Measurements from ENCODE around the gene TMEM127. TPM values are rescaled to one million over a fixed set of nuclear protein-coding genes. Genes with fewer than 3 reads are reported as not detected.

TMEM127 gene
- total RNA-seq (2022; extraction: Qiagen RNA extraction; ENCODE audit: low read depth): 30.8 to 52.8 TPM (median 47.3 TPM) in 5 replicates

GRCh38 chr2:96265840-96266679, at the start of gene TMEM127, which contains the start of gene CIAO1:
Gene TMEM127, minus strand, starts transcription at chr2:96265997. Its CDS starts 616 bp downstream, at chr2:96265381.
Gene CIAO1, plus strand, starts transcription at chr2:96266225. Its CDS starts 126 bp downstream, at chr2:96266351.

DNA sequence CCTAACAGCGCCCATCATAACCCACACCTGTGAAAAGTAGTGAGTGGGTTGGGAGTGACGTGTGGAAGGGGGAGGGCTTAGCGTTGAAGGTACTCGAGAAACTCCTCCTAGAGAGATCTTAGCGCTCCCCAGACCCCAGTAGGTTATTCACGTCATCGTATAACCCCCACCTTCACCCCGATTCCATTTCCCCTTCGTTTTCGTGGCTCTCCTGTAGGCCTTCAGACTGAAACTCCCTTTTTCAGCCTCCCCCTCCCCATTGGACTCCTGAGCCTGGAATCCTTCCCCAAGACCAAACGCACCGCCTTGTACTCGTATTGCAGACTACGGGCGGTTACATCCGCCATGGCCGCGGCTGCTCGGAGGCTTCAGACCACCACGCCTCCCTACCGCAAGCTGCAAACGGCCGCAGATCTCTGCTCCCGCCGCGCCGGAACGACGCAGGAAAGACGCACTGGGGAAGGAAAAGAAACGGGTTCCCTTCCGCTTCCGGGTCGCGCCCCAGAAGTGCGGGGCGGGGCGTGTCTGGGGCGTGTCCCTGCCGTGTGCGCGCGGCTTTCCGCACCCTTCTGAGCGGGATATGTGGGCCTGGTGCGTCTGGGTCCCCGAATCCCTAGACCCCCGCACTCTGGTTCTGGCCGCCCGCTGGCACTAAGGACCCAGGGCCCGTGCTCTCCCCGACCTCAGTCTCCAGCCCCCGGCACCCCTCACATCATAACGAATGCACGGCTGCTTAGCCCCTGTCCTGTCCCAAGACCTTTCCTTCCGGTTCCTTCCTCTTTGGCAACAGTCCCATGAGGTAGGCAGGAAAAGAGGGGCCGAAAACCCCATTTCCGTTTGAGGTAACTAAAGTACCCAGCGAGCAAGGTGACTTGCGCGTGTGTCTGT, 39.5 kb upstream of the TMEM127 start, which contains the start of gene SNRNP200:
Gene SNRNP200 (minus strand): TSS at position 456 of the 888 bp plus-strand sequence. CDS start 109 bp downstream, at position 347.

DNA sequence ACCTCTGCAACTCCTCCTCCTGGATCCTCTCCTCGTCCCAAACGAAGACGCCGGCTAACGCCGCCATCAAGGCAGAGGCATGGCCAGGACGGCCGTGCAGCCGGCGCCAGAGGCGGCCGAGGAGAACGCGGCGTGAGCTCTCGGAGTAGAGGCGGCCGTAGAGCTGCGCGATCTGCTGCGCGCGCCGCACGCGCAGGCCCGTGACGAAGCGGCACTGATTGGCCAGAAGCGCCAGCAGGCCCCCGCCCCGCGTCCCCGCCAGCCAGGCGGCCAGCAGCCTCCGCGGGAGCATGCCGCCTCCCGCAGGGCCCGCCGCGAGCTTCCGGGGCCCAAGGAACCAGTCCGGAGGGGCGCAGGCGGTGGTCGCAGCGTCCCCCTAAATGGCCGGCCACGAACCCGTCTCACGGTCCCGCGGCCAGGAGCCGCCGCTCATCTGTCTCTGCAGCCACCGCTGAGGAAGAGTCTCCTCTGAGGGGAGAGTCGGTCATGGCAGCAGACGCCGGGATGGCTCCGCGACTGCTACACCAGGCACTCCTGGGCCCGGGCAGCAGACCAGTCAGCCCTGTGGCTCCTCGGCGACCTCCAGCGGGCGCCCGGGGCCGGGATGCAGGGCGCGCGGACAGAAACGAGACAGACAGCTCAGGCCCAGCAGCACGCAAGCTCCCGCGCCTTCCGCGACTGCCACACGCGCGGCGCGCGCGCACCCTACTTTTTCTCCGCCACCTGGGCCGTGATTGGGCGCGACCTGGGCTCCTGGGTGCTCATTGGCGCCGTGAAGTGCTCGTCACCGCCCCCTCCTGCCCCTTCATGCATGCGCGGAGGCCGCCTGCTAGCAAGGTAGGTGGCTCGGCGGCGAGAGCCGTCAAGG, 57.4 kb downstream of the TMEM127 start, which contains the start of gene STARD7:
Gene STARD7 (minus strand): TSS at position 685 of the 868 bp plus-strand sequence. CDS start 393 bp downstream, at position 292.

Other genes starting within 250 kb of the TMEM127 start
- gene GPAT2, start 231.1 kb downstream of the TMEM127 start, total RNA-seq (2022; extraction: Qiagen RNA extraction; ENCODE audit: low read depth): not detected in 5 replicates
- gene ADRA2B, start 149.4 kb downstream of the TMEM127 start, total RNA-seq (2022; extraction: Qiagen RNA extraction; ENCODE audit: low read depth): 0.04 to 0.06 TPM in 2 of 5 replicates, not detected in the others
- gene ASTL, start 127.5 kb downstream of the TMEM127 start, total RNA-seq (2022; extraction: Qiagen RNA extraction; ENCODE audit: low read depth): not detected in 5 replicates
- gene DUSP2, start 120.6 kb downstream of the TMEM127 start, total RNA-seq (2022; extraction: Qiagen RNA extraction; ENCODE audit: low read depth): 0.22 to 0.56 TPM (median 0.54 TPM) in 4 of 5 replicates, not detected in the other
- 83.5 to 103 TPM (median 95.6 TPM) in 5 replicates for gene STARD7, start 57.2 kb downstream of the TMEM127 start, total RNA-seq (2022; extraction: Qiagen RNA extraction; ENCODE audit: low read depth)
- gene CIAO1, start 228 bp upstream of the TMEM127 start, total RNA-seq (2022; extraction: Qiagen RNA extraction; ENCODE audit: low read depth): 54.5 to 92.9 TPM (median 87.8 TPM) in 5 replicates
- 91.2 to 133 TPM (median 126 TPM) in 5 replicates for gene SNRNP200, start 39.5 kb upstream of the TMEM127 start, total RNA-seq (2022; extraction: Qiagen RNA extraction; ENCODE audit: low read depth)
- not detected in 5 replicates for gene ITPRIPL1, start 59.3 kb upstream of the TMEM127 start, total RNA-seq (2022; extraction: Qiagen RNA extraction; ENCODE audit: low read depth)
- 39.9 to 46.3 TPM (median 43.7 TPM) in 5 replicates for gene NCAPH, start 69.8 kb upstream of the TMEM127 start, total RNA-seq (2022; extraction: Qiagen RNA extraction; ENCODE audit: low read depth)
- gene NEURL3, start 239.4 kb upstream of the TMEM127 start, total RNA-seq (2022; extraction: Qiagen RNA extraction; ENCODE audit: low read depth): 0.82 to 1.2 TPM (median 1.0 TPM) in 5 replicates

Measured in A549 treated with ZK216348 at 1 μM for 4 hours (cell line).